K562 (cell line): ENCODE measurements around the gene LRRTM4. TPM values are rescaled to one million over a fixed set of nuclear protein-coding genes. Genes with fewer than 3 reads are reported as not detected.

Experiments used
- ATAC-seq: fragments of 200-7000 bp; cut with Tn5 transposase; 3 replicates; pipeline ENCODE4 v1.9.1; 2020; ENCODE audit warnings: moderate library complexity
- BruUV-seq: library from RNA; stranded (reverse); fragments of 400-500 nt; replicated peaks from 2 replicates; lab custom pipeline; 2021; lab: Mats Ljungman, UMichigan
- CTCF ChIA-PET: fragments of 300-600 bp; formaldehyde crosslinking; extraction: SDS; loops from one replicate; lab custom pipeline; 2021; ENCODE audit warnings: low intra/inter-chr PET ratio; lab: Yijun Ruan, JAX
- POLR2A ChIA-PET: fragments of 300-600, 350-650 bp; sonication (Branson Sonifier 250); formaldehyde crosslinking; extraction: SDS; loops from one replicate; lab custom pipeline; 2021; ENCODE audit warnings: antibody characterized with exemption, inconsistent platforms; lab: Yijun Ruan, JAX
- DNase-seq, 4 experiments: peaks; one replicate each; pipeline versions ENCODE4 v3.0.0 to v3.0.0-alpha.2; 2011 to 2018; ENCODE audit warnings: low spot score in 3 of 4, mixed read lengths in 3 of 4; ENCODE audit errors: extremely low read depth in 1 of 4
- FAIRE-seq: peaks from 2 replicates; lab custom pipeline; 2011; peaks lifted over from hg19 to GRCh38; lab: Jason Lieb, UNC
- H2AFZ ChIP-seq: 2 replicates; pipeline ENCODE4 v1.6.0; 2011; ENCODE audit warnings: low read depth, low read length, control low read depth, inconsistent platforms
- H3K27ac ChIP-seq: fragments of 200-600 bp; 3 replicates; pipeline ENCODE4 v1.8.0; 2011; ENCODE audit warnings: low read depth, mild to moderate bottlenecking, control low read depth, inconsistent platforms, low read length, moderate library complexity, mixed read lengths; ENCODE audit errors: extremely low read depth
- H3K27me3 ChIP-seq, 2 experiments: fragments of 300-600 bp in 1 of 2; 2 replicates in 1 of 2; 3 replicates in 1 of 2; pipeline versions ENCODE4 v1.6.0 to v1.8.0; 2011; ENCODE audit warnings: inconsistent platforms in 2 of 2, low read length in 2 of 2, mild to moderate bottlenecking in 1 of 2, mixed read lengths in 1 of 2, moderate library complexity in 1 of 2; ENCODE audit not compliant: control insufficient read depth in 2 of 2, insufficient read depth in 2 of 2
- H3K36me3 ChIP-seq: fragments of 300-600 bp; 3 replicates; pipeline ENCODE4 v1.8.0; 2011; ENCODE audit warnings: mild to moderate bottlenecking, low read length, inconsistent platforms; ENCODE audit not compliant: control insufficient read depth, insufficient read depth
- H3K4me1 ChIP-seq, 2 experiments: fragments of 200-600 bp in 1 of 2; replicated peaks in 1 of 2; 2 replicates in 1 of 2; 3 replicates in 1 of 2; pipeline versions ENCODE4 v1.5.1 to v1.8.0; 2011; ENCODE audit warnings: inconsistent platforms in 2 of 2, low read length in 2 of 2, mild to moderate bottlenecking in 1 of 2, mixed read lengths in 1 of 2, moderate library complexity in 1 of 2; ENCODE audit not compliant: control insufficient read depth in 2 of 2, insufficient read depth in 2 of 2
- H3K4me2 ChIP-seq: 2 replicates; pipeline ENCODE4 v1.6.1; 2011; ENCODE audit warnings: low read length, control low read depth, inconsistent platforms, mixed read lengths; ENCODE audit not compliant: insufficient read depth
- H3K4me3 ChIP-seq: fragments of 200-600 bp; sonication (generic), shearing (Covaris generic); 2 replicates; pipeline ENCODE4 v1.5.1; 2016; ENCODE audit warnings: control low read depth, inconsistent platforms
- H3K79me2 ChIP-seq: fragments of 200-600 bp; 3 replicates; pipeline ENCODE4 v1.8.0; 2011; ENCODE audit warnings: low read length, inconsistent platforms; ENCODE audit not compliant: control insufficient read depth, insufficient read depth
- H3K9ac ChIP-seq, 2 experiments: 2 replicates each; pipeline versions ENCODE4 v1.6.0 to v1.6.1; 2011; ENCODE audit warnings: low read depth in 2 of 2, low read length in 2 of 2, control low read depth in 1 of 2, inconsistent platforms in 1 of 2, mild to moderate bottlenecking in 1 of 2, mixed read lengths in 1 of 2; ENCODE audit not compliant: insufficient read depth in 1 of 2
- H3K9me1 ChIP-seq: one replicate; pipeline ENCODE4 v1.6.0; 2011; ENCODE audit warnings: inconsistent platforms, mild to moderate bottlenecking, low read length, moderate library complexity; ENCODE audit not compliant: control insufficient read depth, insufficient read depth
- H3K9me3 ChIP-seq: replicated peaks from 2 replicates; pipeline ENCODE4 v1.5.1; 2011; ENCODE audit warnings: low read depth, low read length, inconsistent platforms; ENCODE audit not compliant: control insufficient read depth, insufficient read depth
- H4K20me1 ChIP-seq: replicated peaks from 2 replicates; pipeline ENCODE4 v1.6.1; 2011; ENCODE audit warnings: low read length, inconsistent platforms, mixed read lengths; ENCODE audit not compliant: control insufficient read depth, insufficient read depth
- CCNT2 ChIP-seq: IDR thresholded peaks from 2 replicates; pipeline ENCODE4 v1.6.1; 2011; ENCODE audit warnings: borderline replicate concordance, low read depth, mild to moderate bottlenecking, moderate library complexity, mixed read lengths, low read length; ENCODE audit not compliant: insufficient read length; ENCODE audit errors: extremely low read depth
- FOXK1 ChIP-seq: sonication (generic); formaldehyde crosslinking; IDR thresholded peaks from 2 replicates; pipeline ENCODE4 v1.8.0; 2022; ENCODE audit warnings: missing genetic modification reagents, mild to moderate bottlenecking, borderline replicate concordance
- MED1 ChIP-seq: sonication (generic); formaldehyde crosslinking; IDR thresholded peaks from 2 replicates; pipeline ENCODE4 v1.8.1; 2023; ENCODE audit warnings: missing genetic modification reagents, borderline replicate concordance
- OTX1 ChIP-seq: fragments of 450-650 bp; formaldehyde crosslinking; IDR thresholded peaks from 2 replicates; pipeline ENCODE4 v1.4.0; 2022; ENCODE audit warnings: mild to moderate bottlenecking
- RCOR1 ChIP-seq, 2 experiments: IDR thresholded peaks; 2 replicates each; pipeline ENCODE4 v1.6.1; 2012; ENCODE audit warnings: low read depth in 2 of 2, low read length in 2 of 2, borderline replicate concordance in 1 of 2, improper control_type of control experiment in 1 of 2
- SRSF9 ChIP-seq: fragments of 200-400 bp; formaldehyde crosslinking; IDR thresholded peaks from 2 replicates; pipeline ENCODE4 v1.6.1; 2017; ENCODE audit warnings: low read depth, low read length, borderline replicate concordance
- TSC22D4 ChIP-seq: fragments of 450-650 bp; IDR thresholded peaks from 2 replicates; pipeline ENCODE4 v1.6.1; 2016; ENCODE audit warnings: missing genetic modification characterization, missing biosample characterization, control low read depth
- ZFPM2 ChIP-seq: fragments of 250-450 bp; sonication (Bioruptor Pico); IDR thresholded peaks from 2 replicates; pipeline ENCODE4 v1.5.1; 2022; ENCODE audit warnings: mild to moderate bottlenecking
- ZMIZ1 ChIP-seq, 2 experiments: fragments of 150-350 bp in 1 of 2; IDR thresholded peaks; 2 replicates each; pipeline ENCODE4 v1.6.1; 2012 to 2016; ENCODE audit warnings: low read depth in 2 of 2, low read length in 2 of 2, mild to moderate bottlenecking in 1 of 2, moderate library complexity in 1 of 2
- ZNF12 ChIP-seq: sonication (generic); formaldehyde crosslinking; IDR thresholded peaks from 2 replicates; pipeline ENCODE4 v1.4.0; 2020; ENCODE audit warnings: mild to moderate bottlenecking, missing genetic modification reagents
- WGBS: fragments of 100-300 bp; shearing (Covaris generic); methylation state at CpG from one replicate; pipeline ENCODE4 v1.1.6; 2016; ENCODE audit warnings: low coverage, mixed read lengths; ENCODE audit not compliant: insufficient coverage; ENCODE audit errors: missing lambda C conversion rate; 5-methylcytosine and 5-hydroxymethylcytosine counted together
- in situ Hi-C: fragments of 300-500 bp; cut with MboI; formaldehyde crosslinking; loops from 4 replicates; pipeline ENCODE4 v1.15.0; 2018; ENCODE audit warnings: inconsistent platforms, mixed read lengths
- intact Hi-C: fragments of 100-400 bp; cut with micrococcal nuclease; formaldehyde crosslinking; loops from 2 replicates; pipeline ENCODE4 v1.14.2; 2022
- polyA plus RNA-seq, 8 experiments: library from polyadenylated mRNA; depleted of rRNA in 4 of 8; stranded (reverse) in 5 of 8; unstranded in 3 of 8; fragments of >200 nt; fragmentation: Nextera tagmentation in 2 of 8; fragmentation: Illumina TruSeq in 1 of 8; extraction: Ambion mirVana in 2 of 8; extraction: Trizol in 1 of 8; gene quantifications; 2 replicates each; pipeline versions ENCODE4 v1.2.1 to v1.2.3, GENCODE V29; 2011 to 2014; ENCODE audit warnings: inconsistent platforms in 1 of 8, missing spikeins in 1 of 8
- total RNA-seq, 7 experiments: library from RNA; depleted of rRNA in 6 of 7; stranded (reverse); fragments of >200 nt in 6 of 7; fragmentation: Illumina TruSeq in 2 of 7; extraction: Trizol in 2 of 7; gene quantifications; 2 replicates each; pipeline versions ENCODE4 v1.2.1 to v1.2.3, GENCODE V29; 2011 to 2021; ENCODE audit warnings: low replicate concordance in 1 of 7
- TF ChIP-seq, protein P1 (sequence below): sonication (generic); formaldehyde crosslinking; IDR thresholded peaks from 2 replicates; pipeline ENCODE4 v1.8.1; 2023; ENCODE audit warnings: mild to moderate bottlenecking, missing genetic modification reagents
- TF ChIP-seq, protein P2 (sequence below): conservative IDR thresholded peaks from 2 replicates; pipeline ENCODE4 v1.6.1; 2011; ENCODE audit warnings: low read depth, mild to moderate bottlenecking, low read length; ENCODE audit not compliant: control insufficient read depth
- TF ChIP-seq, protein P3 (sequence below): fragments of 200-800 bp; sonication (Bioruptor generic); IDR thresholded peaks from 2 replicates; pipeline ENCODE4 v1.6.1; 2017; ENCODE audit warnings: missing genetic modification characterization, missing compliant biosample characterization

LRRTM4 gene
- total and polyA plus RNA-seq, 9 of the 15 experiments (the other 6 are each of a cell fraction or from before 2014, with no cell fraction given), result 0.04 TPM; not detected in 6

DNA sequence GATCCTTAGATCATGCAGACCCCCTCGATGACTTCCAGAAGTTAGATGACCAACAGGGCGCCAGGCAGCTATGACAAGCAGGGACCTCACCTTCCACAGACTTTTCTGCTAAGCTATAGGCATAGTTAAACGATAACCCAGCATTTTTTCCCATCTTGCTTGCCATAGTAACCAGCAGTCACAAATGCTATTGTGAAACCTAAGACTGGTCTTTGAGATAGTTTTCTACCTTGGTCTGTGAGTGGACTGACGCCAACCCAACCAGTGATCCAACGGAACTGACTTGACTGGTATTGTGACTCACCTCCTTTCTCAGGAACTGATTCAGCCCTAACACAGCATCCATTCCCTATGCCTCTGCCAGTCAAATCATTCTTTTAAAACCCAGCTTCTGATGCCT is 361.2 kb downstream of the LRRTM4 start:
- ChIA-PET POLR2A (no interaction called here), CTCF (no interaction called here)
- WGBS, result 0% methylated on average over 5 of the region's 5 CpGs
- no peak overlapping the region for H2AFZ ChIP-seq
- no peak overlapping the region for H3K4me3 ChIP-seq
- H3K4me1 ChIP-seq, result no peaks in the 10 kb centered on the region
- in situ Hi-C loops, result no loop called here
- H3K79me2 ChIP-seq, result no peaks in the 10 kb centered on the region
- no peaks in the 10 kb centered on the region for H3K27me3 ChIP-seq
- no peak for TF ChIP-seq CCNT2
- TF ChIP-seq, protein P1, sequence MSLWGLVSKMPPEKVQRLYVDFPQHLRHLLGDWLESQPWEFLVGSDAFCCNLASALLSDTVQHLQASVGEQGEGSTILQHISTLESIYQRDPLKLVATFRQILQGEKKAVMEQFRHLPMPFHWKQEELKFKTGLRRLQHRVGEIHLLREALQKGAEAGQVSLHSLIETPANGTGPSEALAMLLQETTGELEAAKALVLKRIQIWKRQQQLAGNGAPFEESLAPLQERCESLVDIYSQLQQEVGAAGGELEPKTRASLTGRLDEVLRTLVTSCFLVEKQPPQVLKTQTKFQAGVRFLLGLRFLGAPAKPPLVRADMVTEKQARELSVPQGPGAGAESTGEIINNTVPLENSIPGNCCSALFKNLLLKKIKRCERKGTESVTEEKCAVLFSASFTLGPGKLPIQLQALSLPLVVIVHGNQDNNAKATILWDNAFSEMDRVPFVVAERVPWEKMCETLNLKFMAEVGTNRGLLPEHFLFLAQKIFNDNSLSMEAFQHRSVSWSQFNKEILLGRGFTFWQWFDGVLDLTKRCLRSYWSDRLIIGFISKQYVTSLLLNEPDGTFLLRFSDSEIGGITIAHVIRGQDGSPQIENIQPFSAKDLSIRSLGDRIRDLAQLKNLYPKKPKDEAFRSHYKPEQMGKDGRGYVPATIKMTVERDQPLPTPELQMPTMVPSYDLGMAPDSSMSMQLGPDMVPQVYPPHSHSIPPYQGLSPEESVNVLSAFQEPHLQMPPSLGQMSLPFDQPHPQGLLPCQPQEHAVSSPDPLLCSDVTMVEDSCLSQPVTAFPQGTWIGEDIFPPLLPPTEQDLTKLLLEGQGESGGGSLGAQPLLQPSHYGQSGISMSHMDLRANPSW (CRISPR knock-in tag), result no peak
- TF ChIP-seq ZMIZ1 (IDR thresholded peaks at IDR 0.05; ENCODE audit: low read depth in 2 of 2, low read length in 2 of 2), result no peak
- TF ChIP-seq, protein P2, sequence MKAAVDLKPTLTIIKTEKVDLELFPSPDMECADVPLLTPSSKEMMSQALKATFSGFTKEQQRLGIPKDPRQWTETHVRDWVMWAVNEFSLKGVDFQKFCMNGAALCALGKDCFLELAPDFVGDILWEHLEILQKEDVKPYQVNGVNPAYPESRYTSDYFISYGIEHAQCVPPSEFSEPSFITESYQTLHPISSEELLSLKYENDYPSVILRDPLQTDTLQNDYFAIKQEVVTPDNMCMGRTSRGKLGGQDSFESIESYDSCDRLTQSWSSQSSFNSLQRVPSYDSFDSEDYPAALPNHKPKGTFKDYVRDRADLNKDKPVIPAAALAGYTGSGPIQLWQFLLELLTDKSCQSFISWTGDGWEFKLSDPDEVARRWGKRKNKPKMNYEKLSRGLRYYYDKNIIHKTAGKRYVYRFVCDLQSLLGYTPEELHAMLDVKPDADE, result no peak
- no peak for TF ChIP-seq ZFPM2 (CRISPR knock-in tag)
- no peak for TF ChIP-seq ZNF12 (CRISPR knock-in tag)
- TF ChIP-seq, protein P3, sequence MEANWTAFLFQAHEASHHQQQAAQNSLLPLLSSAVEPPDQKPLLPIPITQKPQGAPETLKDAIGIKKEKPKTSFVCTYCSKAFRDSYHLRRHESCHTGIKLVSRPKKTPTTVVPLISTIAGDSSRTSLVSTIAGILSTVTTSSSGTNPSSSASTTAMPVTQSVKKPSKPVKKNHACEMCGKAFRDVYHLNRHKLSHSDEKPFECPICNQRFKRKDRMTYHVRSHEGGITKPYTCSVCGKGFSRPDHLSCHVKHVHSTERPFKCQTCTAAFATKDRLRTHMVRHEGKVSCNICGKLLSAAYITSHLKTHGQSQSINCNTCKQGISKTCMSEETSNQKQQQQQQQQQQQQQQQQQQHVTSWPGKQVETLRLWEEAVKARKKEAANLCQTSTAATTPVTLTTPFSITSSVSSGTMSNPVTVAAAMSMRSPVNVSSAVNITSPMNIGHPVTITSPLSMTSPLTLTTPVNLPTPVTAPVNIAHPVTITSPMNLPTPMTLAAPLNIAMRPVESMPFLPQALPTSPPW, result no peak
- TF ChIP-seq FOXK1 (CRISPR knock-in tag), result no peak
- no peak for TF ChIP-seq TSC22D4 (tag)
- TF ChIP-seq OTX1, result no peak
- TF ChIP-seq SRSF9, result no peak
- TF ChIP-seq MED1 (CRISPR knock-in tag), result no peak
- TF ChIP-seq RCOR1 (IDR thresholded peaks at IDR 0.05; ENCODE audit: borderline replicate concordance in 1 of 2, low read depth in 2 of 2, low read length in 2 of 2), result no peak
- TF ChIP-seq, all 486 proteins: peak for 0
- no peak for FAIRE-seq
- no peak overlapping the region for H3K27ac ChIP-seq
- no peak overlapping the region for H3K4me2 ChIP-seq
- H3K9me3 ChIP-seq, result no peaks in the 10 kb centered on the region; the same call in 1 of the 2 replicates
- H3K9me1 ChIP-seq, result no peaks in the 10 kb centered on the region
- no peaks in the 10 kb centered on the region for H4K20me1 ChIP-seq
- no peak for ATAC-seq
- no peaks in the 10 kb centered on the region for H3K36me3 ChIP-seq
- no peak overlapping the region for H3K9ac ChIP-seq
- no peak for DNase-seq
- BruUV-seq, result no TSS peak
- intact Hi-C loops, result no loop called here
